GM23338 (cell line): Measurements from ENCODE around the gene WBP2. TPM values are rescaled to one million over a fixed set of nuclear protein-coding genes. Genes with fewer than 3 reads are reported as not detected.

Source experiments
- ATAC-seq: fragments of 200-7000 bp; cut with Tn5 transposase; 3 replicates; pipeline ENCODE4 v1.9.1; 2020
- DNase-seq: peaks from one replicate; pipeline ENCODE4 v3.0.0-alpha.2; 2015; ENCODE audit warnings: low spot score
- H2AFZ ChIP-seq: fragments of 200-600 bp; sonication (generic); 2 replicates; pipeline ENCODE4 v1.8.0; 2016; ENCODE audit warnings: antibody characterized with exemption, mild to moderate bottlenecking, moderate library complexity
- H3F3A ChIP-seq: fragments of 200-600 bp; sonication (generic); replicated peaks from 2 replicates; pipeline ENCODE4 v1.8.0; 2017; ENCODE audit warnings: antibody characterized with exemption, mixed run types, low read depth
- H3K27ac ChIP-seq: fragments of 200-600 bp; sonication (generic); 2 replicates; pipeline ENCODE4 v1.6.1; 2016; ENCODE audit warnings: low read depth
- H3K27me3 ChIP-seq: fragments of 200-600 bp; sonication (generic); 2 replicates; pipeline ENCODE4 v1.8.0; 2016; ENCODE audit warnings: mild to moderate bottlenecking, mixed run types, moderate library complexity; ENCODE audit not compliant: insufficient read depth
- H3K36me3 ChIP-seq: fragments of 200-600 bp; sonication (generic); 2 replicates; pipeline ENCODE4 v1.8.0; 2016; ENCODE audit warnings: mild to moderate bottlenecking; ENCODE audit not compliant: insufficient read depth
- H3K4me1 ChIP-seq: fragments of 200-600 bp; sonication (generic); 2 replicates; pipeline ENCODE4 v1.8.0; 2016; ENCODE audit warnings: mild to moderate bottlenecking, moderate library complexity; ENCODE audit not compliant: insufficient read depth
- H3K4me2 ChIP-seq: fragments of 200-600 bp; sonication (generic); 2 replicates; pipeline ENCODE4 v1.7.1; 2017; ENCODE audit warnings: mixed run types
- H3K4me3 ChIP-seq: fragments of 200-600 bp; sonication (generic); 2 replicates; pipeline ENCODE4 v1.6.1; 2016; ENCODE audit warnings: mixed run types
- H3K79me2 ChIP-seq: fragments of 200-600 bp; sonication (generic); replicated peaks from 2 replicates; pipeline ENCODE4 v1.8.0; 2017; ENCODE audit warnings: mild to moderate bottlenecking; ENCODE audit not compliant: insufficient read depth
- H3K9me2 ChIP-seq: fragments of 200-600 bp; sonication (generic); 2 replicates; pipeline ENCODE4 v1.8.0; 2017; ENCODE audit not compliant: insufficient read depth
- H4K20me1 ChIP-seq: fragments of 200-600 bp; sonication (generic); replicated peaks from 2 replicates; pipeline ENCODE4 v1.8.0; 2017; ENCODE audit warnings: mild to moderate bottlenecking; ENCODE audit not compliant: insufficient read depth
- H3K27ac Mint-ChIP-seq: 2 replicates; pipeline ENCODE4 v1.8.0; 2020; ENCODE audit warnings: inconsistent platforms, mild to moderate bottlenecking, moderate library complexity, mixed read lengths
- H3K27me3 Mint-ChIP-seq: 3 replicates; pipeline ENCODE4 v1.8.0; 2022; ENCODE audit warnings: low read depth, mild to moderate bottlenecking, moderate library complexity, mixed read lengths, inconsistent platforms; ENCODE audit not compliant: insufficient read depth, poor library complexity
- H3K36me3 Mint-ChIP-seq: 3 replicates; pipeline ENCODE4 v1.8.0; 2021; ENCODE audit warnings: low read depth, mild to moderate bottlenecking, inconsistent platforms, moderate library complexity, mixed read lengths
- H3K4me1 Mint-ChIP-seq: 3 replicates; pipeline ENCODE4 v1.8.0; 2020; ENCODE audit warnings: mild to moderate bottlenecking, inconsistent platforms, mixed read lengths
- H3K4me3 Mint-ChIP-seq: 3 replicates; pipeline ENCODE4 v1.8.0; 2021; ENCODE audit warnings: moderate library complexity, mild to moderate bottlenecking, inconsistent platforms, mixed read lengths
- H3K9me3 Mint-ChIP-seq: 3 replicates; pipeline ENCODE4 v1.8.0; 2020; ENCODE audit warnings: moderate library complexity, mild to moderate bottlenecking, inconsistent platforms, mixed read lengths
- CREB1 ChIP-seq: fragments of 250-450 bp; sonication (Bioruptor Pico); IDR thresholded peaks from 2 replicates; pipeline ENCODE4 v1.5.0; 2020; ENCODE audit warnings: low read depth, mild to moderate bottlenecking, moderate library complexity
- CTCF ChIP-seq, 2 experiments: fragments of 200-600 bp in 1 of 2; sonication (generic) in 1 of 2; conservative IDR thresholded peaks; 2 replicates each; pipeline versions ENCODE4 v1.5.1 to v1.6.1; 2016 to 2017; ENCODE audit warnings: antibody characterized with exemption in 2 of 2, low read depth in 2 of 2, mild to moderate bottlenecking in 2 of 2, moderate library complexity in 1 of 2
- ETS1 ChIP-seq: IDR thresholded peaks from 2 replicates; pipeline ENCODE4 v1.6.1; 2016; ENCODE audit warnings: antibody characterized with exemption
- EZH2 ChIP-seq: fragments of 200-600 bp; sonication (generic); IDR thresholded peaks from one replicate; pipeline ENCODE4 v1.8.0; 2017; ENCODE audit warnings: antibody characterized with exemption, mild to moderate bottlenecking, low read depth; ENCODE audit not compliant: unreplicated experiment
- EZH2phosphoT487 ChIP-seq: fragments of 200-600 bp; sonication (generic); IDR thresholded peaks from one replicate; pipeline ENCODE4 v1.8.1; 2018; ENCODE audit warnings: antibody characterized with exemption; ENCODE audit not compliant: unreplicated experiment
- JUNB ChIP-seq: IDR thresholded peaks from one replicate; pipeline ENCODE4 v1.6.1; 2016; ENCODE audit warnings: antibody characterized with exemption; ENCODE audit not compliant: unreplicated experiment
- NANOG ChIP-seq: IDR thresholded peaks from 2 replicates; pipeline ENCODE4 v1.6.1; 2016; ENCODE audit warnings: antibody characterized with exemption, borderline replicate concordance
- POLR2AphosphoS5 ChIP-seq: IDR thresholded peaks from 2 replicates; pipeline ENCODE4 v1.6.1; 2016; ENCODE audit warnings: antibody characterized with exemption, low read depth
- REST ChIP-seq: IDR thresholded peaks from one replicate; pipeline ENCODE4 v1.6.1; 2018; ENCODE audit warnings: antibody characterized with exemption; ENCODE audit not compliant: unreplicated experiment
- STAT1 ChIP-seq: IDR thresholded peaks from one replicate; pipeline ENCODE4 v1.6.1; 2016; ENCODE audit warnings: antibody characterized with exemption; ENCODE audit not compliant: unreplicated experiment
- ZNF114 ChIP-seq: fragments of 250-450 bp; sonication (Bioruptor Pico); IDR thresholded peaks from 2 replicates; pipeline ENCODE4 v1.5.0; 2020; ENCODE audit warnings: mild to moderate bottlenecking, moderate library complexity
- ZNF331 ChIP-seq: fragments of 250-450 bp; sonication (Bioruptor Pico); IDR thresholded peaks from 2 replicates; pipeline ENCODE4 v1.5.0; 2020; ENCODE audit warnings: low read depth, mild to moderate bottlenecking, moderate library complexity
- polyA plus RNA-seq: library from polyadenylated mRNA; unstranded; fragments of >200 nt; fragmentation: Nextera tagmentation; extraction: Ambion mirVana; gene quantifications from 2 replicates; pipeline ENCODE4 v1.2.1, GENCODE V29; 2016
- total RNA-seq: library from RNA; depleted of rRNA; stranded (reverse); fragments of >200 nt; shearing (Covaris generic); gene quantifications from 2 replicates; pipeline ENCODE4 v1.2.3, GENCODE V29; 2014
- TF ChIP-seq, protein P1 (sequence below): fragments of 250-450 bp; sonication (Bioruptor Pico); IDR thresholded peaks from 2 replicates; pipeline ENCODE4 v1.5.0; 2020; ENCODE audit warnings: mild to moderate bottlenecking, moderate library complexity

The WBP2 gene
- total and polyA plus RNA-seq, 2 experiments from 2014 or later = 36.2 to 63.5 TPM

- no peak overlapping the region; the same call in 2 of the 3 replicates for H3K4me3 Mint-ChIP-seq
- Histone ChIP-seq H3K4me2 (no peak overlapping the region), H3K79me2 (no peaks in the 10 kb centered on the region), H3K27ac (no peak overlapping the region), H3F3A (peaks cover 29% of the 10 kb centered on the region), H4K20me1 (no peaks in the 10 kb centered on the region), H3K27me3 (peaks cover 37% of the 10 kb centered on the region), H3K36me3 (no peaks in the 10 kb centered on the region), H3K9me2 (no peaks in the 10 kb centered on the region), H3K4me3 (no peak overlapping the region), H2AFZ (no peak overlapping the region), H3K4me1 (peaks cover 7% of the 10 kb centered on the region; the same call in 1 of the 2 replicates)
- no peak for ATAC-seq
- H3K36me3 Mint-ChIP-seq = no peaks in the 10 kb centered on the region; the same call in 2 of the 3 replicates
- H3K27me3 Mint-ChIP-seq = peaks cover 39% of the 10 kb centered on the region
- no peak overlapping the region for H3K27ac Mint-ChIP-seq
- H3K9me3 Mint-ChIP-seq = no peaks in the 10 kb centered on the region
- peaks cover 16% of the 10 kb centered on the region for H3K4me1 Mint-ChIP-seq
- TF ChIP-seq JUNB (no peak), ZNF114 (no peak), STAT1 (no peak), ETS1 (no peak), CTCF (conservative IDR thresholded peaks at IDR 0.05; ENCODE audit: low read depth in 2 of 2) (no peak), EZH2 (no peak), POLR2AphosphoS5 (no peak), EZH2phosphoT487 (no peak), NANOG (no peak), CREB1 (CRISPR knock-in tag) (no peak), ZNF331 (no peak), REST (no peak)
- TF ChIP-seq, protein P1, sequence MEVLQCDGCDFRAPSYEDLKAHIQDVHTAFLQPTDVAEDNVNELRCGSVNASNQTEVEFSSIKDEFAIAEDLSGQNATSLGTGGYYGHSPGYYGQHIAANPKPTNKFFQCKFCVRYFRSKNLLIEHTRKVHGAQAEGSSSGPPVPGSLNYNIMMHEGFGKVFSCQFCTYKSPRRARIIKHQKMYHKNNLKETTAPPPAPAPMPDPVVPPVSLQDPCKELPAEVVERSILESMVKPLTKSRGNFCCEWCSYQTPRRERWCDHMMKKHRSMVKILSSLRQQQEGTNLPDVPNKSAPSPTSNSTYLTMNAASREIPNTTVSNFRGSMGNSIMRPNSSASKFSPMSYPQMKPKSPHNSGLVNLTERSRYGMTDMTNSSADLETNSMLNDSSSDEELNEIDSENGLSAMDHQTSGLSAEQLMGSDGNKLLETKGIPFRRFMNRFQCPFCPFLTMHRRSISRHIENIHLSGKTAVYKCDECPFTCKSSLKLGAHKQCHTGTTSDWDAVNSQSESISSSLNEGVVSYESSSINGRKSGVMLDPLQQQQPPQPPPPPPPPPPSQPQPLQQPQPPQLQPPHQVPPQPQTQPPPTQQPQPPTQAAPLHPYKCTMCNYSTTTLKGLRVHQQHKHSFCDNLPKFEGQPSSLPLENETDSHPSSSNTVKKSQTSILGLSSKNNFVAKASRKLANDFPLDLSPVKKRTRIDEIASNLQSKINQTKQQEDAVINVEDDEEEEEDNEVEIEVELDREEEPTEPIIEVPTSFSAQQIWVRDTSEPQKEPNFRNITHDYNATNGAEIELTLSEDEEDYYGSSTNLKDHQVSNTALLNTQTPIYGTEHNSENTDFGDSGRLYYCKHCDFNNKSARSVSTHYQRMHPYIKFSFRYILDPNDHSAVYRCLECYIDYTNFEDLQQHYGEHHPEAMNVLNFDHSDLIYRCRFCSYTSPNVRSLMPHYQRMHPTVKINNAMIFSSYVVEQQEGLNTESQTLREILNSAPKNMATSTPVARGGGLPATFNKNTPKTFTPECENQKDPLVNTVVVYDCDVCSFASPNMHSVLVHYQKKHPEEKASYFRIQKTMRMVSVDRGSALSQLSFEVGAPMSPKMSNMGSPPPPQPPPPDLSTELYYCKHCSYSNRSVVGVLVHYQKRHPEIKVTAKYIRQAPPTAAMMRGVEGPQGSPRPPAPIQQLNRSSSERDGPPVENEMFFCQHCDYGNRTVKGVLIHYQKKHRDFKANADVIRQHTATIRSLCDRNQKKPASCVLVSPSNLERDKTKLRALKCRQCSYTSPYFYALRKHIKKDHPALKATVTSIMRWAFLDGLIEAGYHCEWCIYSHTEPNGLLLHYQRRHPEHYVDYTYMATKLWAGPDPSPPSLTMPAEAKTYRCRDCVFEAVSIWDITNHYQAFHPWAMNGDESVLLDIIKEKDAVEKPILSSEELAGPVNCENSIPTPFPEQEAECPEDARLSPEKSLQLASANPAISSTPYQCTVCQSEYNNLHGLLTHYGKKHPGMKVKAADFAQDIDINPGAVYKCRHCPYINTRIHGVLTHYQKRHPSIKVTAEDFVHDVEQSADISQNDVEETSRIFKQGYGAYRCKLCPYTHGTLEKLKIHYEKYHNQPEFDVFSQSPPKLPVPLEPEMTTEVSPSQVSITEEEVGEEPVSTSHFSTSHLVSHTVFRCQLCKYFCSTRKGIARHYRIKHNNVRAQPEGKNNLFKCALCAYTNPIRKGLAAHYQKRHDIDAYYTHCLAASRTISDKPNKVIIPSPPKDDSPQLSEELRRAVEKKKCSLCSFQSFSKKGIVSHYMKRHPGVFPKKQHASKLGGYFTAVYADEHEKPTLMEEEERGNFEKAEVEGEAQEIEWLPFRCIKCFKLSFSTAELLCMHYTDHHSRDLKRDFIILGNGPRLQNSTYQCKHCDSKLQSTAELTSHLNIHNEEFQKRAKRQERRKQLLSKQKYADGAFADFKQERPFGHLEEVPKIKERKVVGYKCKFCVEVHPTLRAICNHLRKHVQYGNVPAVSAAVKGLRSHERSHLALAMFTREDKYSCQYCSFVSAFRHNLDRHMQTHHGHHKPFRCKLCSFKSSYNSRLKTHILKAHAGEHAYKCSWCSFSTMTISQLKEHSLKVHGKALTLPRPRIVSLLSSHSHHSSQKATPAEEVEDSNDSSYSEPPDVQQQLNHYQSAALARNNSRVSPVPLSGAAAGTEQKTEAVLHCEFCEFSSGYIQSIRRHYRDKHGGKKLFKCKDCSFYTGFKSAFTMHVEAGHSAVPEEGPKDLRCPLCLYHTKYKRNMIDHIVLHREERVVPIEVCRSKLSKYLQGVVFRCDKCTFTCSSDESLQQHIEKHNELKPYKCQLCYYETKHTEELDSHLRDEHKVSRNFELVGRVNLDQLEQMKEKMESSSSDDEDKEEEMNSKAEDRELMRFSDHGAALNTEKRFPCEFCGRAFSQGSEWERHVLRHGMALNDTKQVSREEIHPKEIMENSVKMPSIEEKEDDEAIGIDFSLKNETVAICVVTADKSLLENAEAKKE (CRISPR knock-in tag) = no peak
- DNase-seq = no peak
These were observed 25.1 kb upstream of the WBP2 start for GRCh38 chr17:75880266-75880665.
